Measurements from ENCODE around the gene PCDHGA6. TPM values are rescaled to one million over a fixed set of nuclear protein-coding genes. Genes with fewer than 3 reads are reported as not detected.
A peak's percentile ranks its signal among the peaks of the same experiment; 100 is the strongest.
"Not testable (repeated sequence)": the region's sequence is repeated elsewhere in the genome, so short reads cannot be mapped to it uniquely, and the experiment has no call there.

PCDHGA6 gene
- total RNA-seq, 1 donor from 2014 or later = 3.1 TPM

DNA sequence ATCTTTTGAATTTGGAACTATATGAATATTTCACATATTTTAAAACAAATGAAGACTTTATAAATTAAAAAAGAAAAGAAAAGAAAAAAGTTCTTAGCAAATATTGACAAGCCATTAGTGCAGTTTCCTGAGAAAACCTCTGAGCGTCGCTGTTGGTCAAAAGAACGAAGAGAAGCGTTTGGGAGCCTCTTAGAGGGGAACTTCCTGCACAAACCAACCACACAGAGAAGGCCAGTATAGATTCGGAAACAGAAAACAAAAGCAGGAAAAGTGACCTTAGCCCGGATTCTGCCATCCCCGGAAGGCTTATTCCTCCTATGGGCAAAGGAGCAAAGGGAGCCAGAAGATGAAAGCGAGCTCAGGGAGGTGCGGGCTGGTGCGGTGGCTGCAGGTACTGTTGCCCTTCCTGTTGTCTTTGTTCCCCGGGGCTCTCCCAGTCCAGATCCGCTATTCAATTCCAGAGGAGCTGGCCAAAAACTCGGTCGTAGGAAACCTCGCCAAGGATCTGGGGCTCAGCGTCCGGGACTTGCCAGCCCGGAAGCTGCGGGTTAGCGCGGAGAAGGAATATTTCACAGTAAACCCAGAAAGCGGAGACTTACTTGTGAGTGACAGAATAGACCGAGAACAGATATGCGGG is 13.8 kb upstream of the PCDHGA6 start, which contains the start of gene PCDHGB2:
PCDHGB2 (plus strand) TSS at position 205 of the 637 bp plus-strand sequence; CDS start at position 347, 142 bp downstream.
- DNase-seq (ENCODE audit: low spot score) = peak; percentile 79

DNA sequence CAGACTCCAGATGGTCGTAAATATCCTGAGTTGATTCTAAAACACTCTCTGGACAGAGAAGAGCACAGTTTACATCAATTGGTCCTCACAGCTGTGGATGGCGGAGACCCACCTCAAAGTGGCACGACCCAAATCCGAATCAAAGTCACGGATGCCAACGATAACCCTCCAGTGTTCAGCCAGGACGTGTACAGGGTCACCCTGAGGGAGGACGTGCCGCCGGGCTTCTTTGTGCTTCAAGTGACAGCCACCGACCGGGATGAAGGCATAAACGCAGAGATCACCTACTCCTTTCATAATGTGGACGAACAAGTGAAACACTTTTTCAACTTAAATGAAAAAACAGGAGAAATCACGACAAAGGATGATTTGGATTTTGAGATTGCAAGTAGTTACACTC is 13.0 kb upstream of the PCDHGA6 start:
- DNase-seq (ENCODE audit: low spot score) = peak; percentile 74

DNA sequence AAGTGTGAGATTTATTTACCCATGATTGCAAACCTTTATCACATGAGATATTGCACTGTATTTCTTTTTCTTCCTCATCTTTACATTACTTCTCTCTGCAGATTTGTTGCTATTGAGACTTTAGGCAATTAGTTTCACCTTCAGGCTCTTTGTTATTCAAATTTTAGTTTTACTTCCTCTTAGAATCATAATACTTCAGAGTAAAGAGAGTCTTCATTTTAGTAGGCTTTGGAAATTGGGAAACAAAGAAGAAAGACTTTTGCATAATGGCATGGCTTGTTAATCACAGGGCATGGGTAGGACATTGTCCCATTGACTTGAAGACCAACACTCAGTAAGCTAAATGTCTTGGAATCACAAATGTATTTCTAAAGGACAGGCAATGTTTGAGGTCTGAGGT is 11.0 kb upstream of the PCDHGA6 start:
- DNase-seq (ENCODE audit: low spot score) = no peak

DNA sequence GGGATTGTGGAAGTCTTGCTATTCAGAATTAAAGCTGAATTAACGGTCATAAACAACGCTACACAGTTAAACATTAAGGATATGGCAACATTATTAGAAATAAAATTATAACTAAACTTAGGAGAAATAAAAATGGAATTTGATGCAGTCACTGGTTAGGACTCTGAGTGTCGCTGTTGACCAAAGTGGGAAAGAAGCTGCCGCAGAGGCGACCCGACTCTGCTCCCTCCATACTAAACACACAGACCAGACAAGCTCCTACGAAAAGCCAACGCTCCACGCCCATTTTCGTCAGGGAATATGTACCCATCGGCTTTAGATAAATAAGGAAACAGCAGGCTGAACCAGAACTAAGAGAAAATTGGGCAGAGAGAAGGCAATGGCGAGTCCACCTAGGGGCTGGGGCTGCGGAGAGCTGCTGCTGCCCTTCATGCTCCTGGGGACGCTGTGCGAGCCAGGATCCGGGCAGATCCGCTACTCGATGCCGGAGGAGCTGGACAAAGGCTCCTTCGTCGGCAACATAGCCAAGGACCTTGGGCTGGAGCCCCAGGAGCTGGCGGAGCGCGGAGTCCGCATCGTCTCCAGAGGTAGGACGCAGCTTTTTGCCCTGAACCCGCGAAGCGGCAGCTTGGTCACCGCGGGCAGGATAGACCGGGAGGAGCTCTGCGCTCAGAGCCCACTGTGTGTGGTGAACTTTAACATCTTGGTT is 9.6 kb upstream of the PCDHGA6 start, which contains the start of gene PCDHGA5:
PCDHGA5 (plus strand) TSS at position 211 of the 709 bp plus-strand sequence; CDS start at position 380, 169 bp downstream.
- DNase-seq (ENCODE audit: low spot score) = peak; percentile 84

DNA sequence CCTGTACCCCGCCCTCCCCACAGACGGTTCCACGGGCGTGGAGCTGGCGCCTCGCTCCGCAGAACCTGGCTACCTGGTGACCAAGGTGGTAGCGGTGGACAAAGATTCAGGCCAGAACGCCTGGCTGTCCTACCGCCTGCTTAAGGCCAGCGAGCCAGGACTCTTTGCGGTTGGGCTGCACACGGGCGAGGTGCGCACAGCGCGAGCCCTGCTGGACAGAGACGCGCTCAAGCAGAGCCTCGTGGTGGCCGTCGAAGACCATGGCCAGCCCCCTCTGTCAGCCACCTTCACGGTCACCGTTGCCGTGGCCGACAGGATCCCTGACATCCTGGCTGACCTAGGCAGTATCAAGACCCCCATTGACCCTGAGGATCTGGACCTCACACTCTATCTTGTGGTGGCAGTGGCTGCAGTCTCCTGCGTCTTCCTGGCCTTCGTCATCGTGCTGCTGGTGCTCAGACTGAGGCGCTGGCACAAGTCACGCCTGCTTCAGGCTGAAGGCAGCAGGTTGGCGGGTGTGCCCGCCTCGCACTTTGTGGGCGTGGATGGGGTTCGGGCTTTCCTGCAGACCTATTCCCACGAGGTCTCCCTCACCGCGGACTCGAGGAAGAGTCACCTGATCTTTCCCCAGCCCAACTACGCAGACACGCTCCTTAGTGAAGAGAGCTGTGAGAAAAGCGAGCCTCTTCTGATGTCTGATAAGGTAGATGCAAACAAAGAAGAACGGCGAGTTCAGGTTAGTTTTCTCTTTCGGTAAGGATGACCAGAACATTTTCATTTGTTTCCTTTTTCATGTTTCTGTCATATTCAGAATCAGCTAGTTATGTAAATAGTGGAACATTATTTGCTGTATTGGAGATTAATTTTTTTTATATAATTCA is 7.4 kb upstream of the PCDHGA6 start:
- peak; percentile 62 for DNase-seq (ENCODE audit: low spot score)

DNA sequence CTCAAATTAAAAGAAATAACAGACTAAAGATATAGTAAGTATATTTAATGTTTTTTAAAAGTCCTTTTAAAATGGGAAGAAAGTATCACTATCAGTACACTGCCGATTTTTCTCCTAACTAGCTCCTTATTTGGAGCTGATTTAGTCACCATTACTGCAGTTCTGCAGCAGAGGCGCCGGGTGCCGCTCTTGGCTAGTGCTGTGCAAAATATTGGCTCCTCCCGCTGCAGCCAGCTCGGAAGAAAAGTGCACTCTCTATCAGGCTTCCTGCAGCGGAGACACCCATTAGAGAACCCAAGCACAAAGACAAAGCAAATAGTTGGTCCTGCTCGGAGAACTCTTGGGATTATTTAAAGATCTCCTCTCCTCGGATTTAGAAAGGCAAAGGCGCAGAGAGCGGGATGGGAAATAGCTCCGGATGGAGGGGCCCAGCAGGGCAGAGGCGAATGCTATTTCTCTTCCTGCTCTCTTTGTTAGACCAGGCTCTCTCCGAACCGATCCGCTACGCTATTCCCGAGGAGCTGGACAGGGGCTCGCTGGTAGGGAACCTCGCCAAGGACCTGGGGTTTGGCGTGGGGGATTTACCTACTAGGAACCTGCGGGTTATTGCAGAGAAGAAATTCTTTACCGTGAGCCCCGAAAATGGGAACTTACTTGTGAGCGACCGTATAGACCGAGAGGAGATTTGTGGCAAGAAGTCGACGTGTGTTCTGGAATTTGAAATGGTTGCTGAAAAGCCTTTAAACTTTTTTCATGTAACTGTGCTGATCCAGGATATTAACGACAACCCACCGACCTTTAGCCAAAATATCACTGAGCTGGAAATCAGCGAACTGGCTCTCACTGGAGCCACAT is 3.5 kb upstream of the PCDHGA6 start, which contains the start of gene PCDHGB3:
PCDHGB3 (plus strand) TSS at position 249 of the 855 bp plus-strand sequence; CDS start at position 402, 153 bp downstream.
- peak; percentile 67 for DNase-seq (ENCODE audit: low spot score)

DNA sequence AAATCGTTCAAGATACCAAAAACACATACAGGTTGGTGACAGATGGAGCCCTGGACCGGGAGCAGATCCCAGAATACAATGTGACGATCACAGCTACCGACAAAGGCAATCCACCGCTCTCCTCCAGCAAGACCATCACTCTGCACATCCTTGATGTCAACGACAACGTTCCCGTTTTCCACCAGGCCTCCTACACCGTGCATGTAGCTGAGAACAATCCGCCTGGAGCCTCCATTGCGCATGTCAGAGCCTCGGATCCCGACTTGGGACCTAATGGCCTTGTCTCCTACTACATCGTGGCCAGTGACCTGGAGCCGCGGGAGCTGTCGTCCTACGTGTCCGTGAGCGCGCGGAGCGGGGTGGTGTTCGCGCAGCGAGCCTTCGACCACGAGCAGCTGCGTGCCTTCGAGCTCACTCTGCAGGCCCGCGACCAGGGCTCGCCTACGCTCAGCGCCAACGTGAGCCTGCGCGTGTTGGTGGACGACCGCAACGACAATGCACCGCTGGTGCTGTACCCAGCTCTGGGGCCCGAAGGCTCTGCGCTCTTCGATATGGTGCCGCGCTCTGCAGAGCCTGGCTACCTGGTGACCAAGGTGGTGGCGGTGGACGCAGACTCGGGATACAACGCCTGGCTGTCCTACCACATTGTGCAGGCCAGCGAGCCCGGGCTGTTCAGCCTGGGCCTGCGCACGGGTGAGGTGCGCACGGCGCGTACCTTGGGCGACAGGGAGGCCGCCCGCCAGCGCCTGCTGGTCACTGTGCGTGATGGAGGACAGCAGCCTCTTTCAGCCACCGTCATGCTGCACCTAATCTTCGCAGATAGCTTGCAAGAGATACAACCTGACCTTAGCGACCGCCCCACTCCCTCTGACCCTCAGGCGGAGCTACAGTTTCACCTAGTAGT is 1.9 kb upstream of the PCDHGA6 start:
- DNase-seq (ENCODE audit: low spot score) = no peak

DNA sequence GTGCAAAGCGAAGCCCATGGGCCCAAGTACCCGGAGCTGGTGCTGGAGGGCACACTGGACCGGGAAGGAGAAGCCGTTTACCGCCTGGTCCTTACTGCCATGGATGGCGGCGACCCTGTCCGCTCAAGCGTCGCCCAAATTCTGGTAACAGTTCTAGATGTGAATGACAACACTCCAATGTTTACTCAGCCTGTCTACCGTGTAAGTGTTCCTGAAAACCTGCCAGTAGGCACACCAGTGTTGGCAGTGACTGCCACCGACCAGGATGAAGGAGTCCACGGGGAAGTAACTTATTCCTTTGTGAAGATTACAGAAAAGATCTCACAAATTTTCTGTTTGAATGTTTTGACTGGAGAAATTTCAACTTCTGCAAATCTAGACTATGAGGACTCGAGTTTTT is 936 bp downstream of the PCDHGA6 start:
- no peak for DNase-seq (ENCODE audit: low spot score)

DNA sequence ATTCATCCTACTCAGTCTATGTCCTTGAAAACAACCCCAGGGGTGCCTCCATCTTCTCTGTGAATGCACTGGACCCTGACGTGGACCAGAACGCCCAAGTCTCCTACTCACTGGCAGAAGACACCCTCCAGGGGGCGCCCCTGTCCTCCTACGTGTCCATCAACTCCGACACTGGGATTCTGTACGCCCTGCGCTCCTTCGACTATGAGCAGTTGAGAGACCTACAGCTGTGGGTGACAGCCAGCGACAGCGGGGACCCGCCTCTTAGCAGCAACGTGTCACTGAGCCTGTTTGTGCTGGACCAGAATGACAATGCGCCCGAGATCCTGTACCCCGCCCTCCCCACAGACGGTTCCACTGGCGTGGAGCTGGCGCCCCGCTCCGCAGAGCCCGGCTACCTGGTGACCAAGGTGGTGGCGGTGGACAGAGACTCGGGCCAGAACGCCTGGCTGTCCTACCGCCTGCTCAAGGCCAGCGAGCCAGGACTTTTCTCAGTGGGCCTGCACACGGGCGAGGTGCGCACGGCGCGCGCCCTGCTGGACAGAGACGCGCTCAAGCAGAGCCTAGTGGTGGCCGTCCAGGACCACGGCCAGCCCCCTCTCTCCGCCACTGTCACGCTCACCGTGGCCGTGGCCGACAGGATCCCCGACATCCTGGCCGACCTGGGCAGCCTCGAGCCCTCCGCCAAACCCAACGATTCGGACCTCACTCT is 1.9 kb downstream of the PCDHGA6 start:
- DNase-seq (ENCODE audit: low spot score) = peak; percentile 72

DNA sequence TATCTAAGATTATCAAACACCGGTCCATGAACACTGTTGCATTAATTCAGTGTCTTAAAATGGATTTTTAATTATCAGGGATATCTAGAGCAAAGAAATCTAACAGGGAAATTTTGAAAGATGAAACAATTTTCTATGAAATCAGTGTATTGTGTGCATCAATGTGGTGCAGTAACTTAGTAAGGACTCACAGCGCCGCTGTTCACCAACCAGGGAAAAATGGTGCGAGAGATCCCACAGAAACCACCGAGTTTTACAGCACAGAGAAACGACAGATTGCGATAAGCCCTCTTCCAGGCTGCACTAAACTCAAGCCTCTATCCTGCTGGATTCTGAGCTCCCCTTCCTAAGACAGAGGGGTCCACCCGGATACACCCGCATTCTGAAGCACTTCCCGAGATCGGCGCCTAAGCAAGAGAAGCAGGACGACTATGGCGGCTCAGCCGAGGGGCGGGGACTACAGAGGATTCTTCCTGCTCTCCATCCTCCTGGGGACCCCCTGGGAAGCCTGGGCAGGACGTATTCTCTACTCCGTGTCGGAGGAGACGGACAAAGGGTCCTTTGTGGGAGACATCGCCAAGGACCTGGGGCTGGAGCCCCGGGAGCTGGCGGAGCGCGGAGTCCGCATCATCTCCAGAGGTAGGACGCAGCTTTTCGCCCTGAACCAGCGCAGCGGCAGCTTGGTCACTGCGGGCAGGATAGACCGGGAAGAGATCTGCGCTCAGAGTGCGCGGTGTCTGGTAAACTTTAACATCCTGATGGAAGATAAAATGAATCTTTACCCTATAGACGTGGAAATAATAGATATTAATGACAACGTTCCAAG is 9.0 kb downstream of the PCDHGA6 start, which contains the start of gene PCDHGA7:
PCDHGA7 (plus strand) TSS at position 274 of the 826 bp plus-strand sequence; CDS start at position 432, 158 bp downstream.
- no peak for DNase-seq (ENCODE audit: low spot score)

DNA sequence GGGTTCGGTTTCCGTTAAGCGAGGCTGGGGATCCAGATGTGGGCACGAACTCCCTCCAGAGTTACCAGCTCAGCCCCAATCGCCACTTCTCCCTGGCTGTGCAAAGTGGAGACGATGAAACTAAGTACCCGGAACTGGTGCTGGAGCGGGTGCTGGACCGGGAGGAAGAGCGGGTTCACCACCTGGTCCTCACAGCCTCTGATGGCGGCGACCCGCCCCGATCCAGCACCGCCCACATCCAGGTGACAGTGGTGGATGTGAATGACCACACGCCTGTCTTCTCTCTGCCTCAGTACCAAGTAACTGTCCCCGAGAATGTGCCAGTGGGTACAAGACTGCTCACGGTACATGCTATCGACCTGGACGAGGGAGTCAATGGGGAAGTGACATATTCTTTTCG is 9.7 kb downstream of the PCDHGA6 start:
- DNase-seq (ENCODE audit: low spot score) = no peak

DNA sequence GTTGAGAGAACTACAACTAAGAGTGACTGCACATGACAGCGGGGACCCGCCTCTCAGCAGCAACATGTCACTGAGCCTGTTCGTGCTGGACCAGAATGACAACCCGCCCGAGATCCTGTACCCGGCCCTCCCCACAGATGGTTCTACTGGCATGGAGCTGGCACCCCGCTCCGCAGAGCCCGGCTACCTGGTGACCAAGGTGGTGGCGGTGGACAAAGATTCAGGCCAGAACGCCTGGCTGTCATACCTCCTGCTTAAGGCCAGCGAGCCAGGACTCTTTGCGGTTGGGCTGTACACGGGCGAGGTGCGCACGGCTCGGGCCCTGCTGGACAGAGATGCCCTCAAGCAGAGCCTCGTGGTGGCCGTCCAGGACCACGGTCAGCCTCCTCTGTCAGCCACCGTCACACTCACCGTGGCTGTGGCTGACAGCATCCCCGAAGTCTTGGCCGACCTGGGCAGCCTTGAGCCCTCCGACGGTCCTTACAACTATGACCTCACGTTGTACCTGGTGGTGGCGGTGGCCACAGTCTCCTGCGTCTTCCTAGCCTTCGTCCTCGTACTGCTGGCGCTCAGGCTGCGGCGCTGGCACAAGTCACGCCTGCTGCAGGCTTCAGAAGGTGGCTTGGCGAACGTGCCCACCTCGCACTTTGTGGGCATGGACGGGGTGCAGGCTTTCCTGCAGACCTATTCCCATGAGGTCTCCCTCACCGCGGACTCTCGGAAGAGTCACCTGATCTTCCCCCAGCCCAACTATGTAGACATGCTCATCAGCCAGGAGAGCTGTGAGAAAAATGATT is 11.0 kb downstream of the PCDHGA6 start:
- DNase-seq (ENCODE audit: low spot score) = no peak

DNA sequence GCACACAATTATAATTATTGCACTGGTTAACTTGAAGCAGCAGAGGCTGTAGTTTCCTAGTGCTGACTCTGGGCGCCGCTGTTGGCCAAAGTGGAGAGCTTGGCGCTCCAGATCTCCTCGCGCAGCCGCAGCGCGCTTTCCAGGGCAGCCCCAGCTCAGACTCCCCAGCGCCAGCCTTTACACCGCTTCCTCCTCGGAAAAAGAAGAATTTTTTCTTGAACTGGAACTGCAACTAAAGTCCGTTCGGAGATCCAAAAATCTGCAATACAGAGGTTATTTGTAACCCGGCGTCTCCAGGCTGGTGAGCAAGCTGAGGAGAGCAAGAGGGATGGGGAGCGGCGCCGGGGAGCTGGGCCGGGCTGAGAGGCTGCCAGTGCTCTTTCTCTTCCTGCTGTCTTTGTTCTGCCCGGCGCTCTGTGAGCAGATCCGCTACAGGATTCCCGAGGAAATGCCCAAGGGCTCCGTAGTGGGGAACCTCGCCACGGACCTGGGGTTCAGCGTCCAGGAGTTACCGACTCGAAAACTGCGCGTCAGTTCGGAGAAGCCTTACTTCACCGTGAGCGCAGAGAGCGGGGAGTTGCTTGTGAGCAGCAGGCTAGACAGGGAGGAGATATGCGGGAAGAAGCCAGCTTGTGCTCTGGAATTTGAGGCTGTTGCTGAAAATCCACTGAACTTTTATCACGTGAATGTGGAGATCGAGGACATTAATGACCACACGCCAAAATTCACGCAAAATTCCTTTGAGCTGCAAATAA is 14.0 kb downstream of the PCDHGA6 start, which contains the start of gene PCDHGB4:
PCDHGB4 (plus strand) TSS at position 142 of the 755 bp plus-strand sequence; CDS start at position 329, 187 bp downstream.
- not testable (repeated sequence) for DNase-seq (ENCODE audit: low spot score)

DNA sequence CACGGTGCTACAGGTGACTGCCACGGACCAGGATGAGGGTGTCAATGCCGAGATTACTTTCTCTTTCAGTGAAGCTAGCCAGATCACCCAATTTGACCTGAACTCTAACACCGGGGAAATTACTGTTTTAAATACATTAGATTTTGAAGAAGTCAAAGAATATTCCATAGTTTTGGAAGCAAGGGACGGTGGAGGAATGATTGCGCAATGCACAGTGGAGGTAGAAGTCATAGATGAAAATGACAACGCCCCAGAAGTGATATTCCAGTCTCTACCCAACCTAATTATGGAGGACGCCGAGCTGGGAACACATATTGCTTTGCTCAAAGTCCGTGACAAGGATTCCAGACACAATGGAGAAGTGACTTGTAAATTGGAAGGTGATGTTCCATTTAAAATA is 15.0 kb downstream of the PCDHGA6 start:
- no peak for DNase-seq (ENCODE audit: low spot score)

DNA sequence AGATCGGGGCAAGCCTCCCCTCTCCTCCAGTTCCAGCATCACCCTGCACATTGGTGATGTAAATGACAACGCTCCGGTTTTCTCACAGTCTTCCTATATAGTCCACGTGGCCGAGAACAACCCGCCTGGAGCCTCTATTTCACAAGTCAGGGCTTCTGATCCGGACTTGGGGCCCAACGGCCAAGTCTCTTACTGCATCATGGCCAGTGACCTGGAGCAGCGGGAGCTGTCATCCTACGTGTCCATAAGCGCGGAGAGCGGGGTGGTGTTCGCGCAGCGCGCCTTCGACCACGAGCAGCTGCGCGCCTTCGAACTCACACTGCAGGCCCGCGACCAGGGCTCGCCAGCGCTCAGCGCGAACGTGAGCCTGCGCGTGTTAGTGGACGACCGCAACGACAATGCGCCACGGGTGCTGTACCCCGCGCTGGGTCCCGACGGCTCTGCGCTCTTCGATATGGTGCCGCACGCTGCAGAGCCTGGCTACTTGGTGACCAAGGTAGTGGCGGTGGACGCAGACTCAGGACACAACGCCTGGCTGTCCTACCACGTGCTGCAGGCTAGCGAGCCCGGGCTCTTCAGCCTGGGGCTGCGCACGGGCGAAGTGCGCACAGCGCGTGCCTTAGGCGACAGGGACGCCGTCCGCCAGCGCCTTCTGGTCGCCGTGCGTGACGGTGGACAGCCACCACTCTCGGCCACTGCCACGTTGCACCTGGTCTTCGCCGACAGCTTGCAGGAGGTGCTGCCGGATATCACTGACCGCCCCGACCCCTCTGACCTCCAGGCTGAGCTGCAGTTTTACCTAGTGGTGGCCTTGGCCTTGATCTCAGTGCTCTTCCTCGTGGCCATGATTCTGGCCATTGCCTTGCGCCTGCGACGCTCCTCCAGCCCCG is 15.7 kb downstream of the PCDHGA6 start:
- no peak for DNase-seq (ENCODE audit: low spot score)

Data from mesenteric fat pad (tissue), 1 donor.